ENCODE results near the gene TTC39A.

Gene TTC39A

GRCh38 chr1:51330331-51331201 is at the start of gene TTC39A:
Gene TTC39A, minus strand, starts transcription at chr1:51330562. Its CDS starts 85 bp downstream, at chr1:51330477.
- no peak for DNase-seq

DNA sequence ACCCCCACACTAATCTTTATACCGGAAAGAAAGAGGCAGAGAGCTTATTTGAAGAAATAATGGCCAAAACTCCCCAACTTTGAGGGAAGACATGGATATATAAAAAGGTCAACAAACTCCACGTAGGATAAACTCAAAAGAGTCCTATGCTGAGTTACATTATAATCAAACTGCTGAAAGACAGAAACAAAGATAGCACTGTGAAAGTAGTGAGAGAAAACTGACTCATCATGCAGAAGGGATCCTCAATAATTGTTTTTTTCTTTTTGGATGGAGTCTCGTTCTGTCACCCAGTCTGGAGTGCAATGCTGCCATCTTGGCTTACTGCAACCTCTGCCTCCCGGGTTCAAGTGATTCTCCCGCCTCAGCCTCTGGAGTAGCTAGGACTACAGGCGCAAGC is 48.5 kb upstream of the TTC39A start:
- DNase-seq, result no peak

DNA sequence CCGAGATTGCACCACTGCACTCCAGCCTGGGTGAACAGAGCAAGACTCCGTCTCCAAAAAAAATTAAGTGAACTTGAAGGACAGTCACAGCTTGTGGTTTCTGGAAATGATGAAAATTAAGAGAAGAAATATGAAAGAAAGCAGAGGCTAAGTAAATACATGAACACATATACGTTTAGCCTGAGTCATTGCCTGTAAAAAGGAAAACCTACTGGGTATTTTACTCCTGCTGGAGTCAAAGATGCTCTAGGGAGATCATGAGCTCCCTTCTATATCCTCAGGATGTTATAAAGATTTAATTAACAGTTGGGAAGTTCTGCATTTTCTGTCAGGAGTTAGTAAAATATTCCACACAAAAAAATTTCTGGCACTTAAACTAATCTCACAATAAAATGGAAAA is 43.5 kb upstream of the TTC39A start:
- DNase-seq, result no peak

GRCh38 chr1:51372561-51372960 is 42.2 kb upstream of the TTC39A start:
- no peak for DNase-seq

DNA sequence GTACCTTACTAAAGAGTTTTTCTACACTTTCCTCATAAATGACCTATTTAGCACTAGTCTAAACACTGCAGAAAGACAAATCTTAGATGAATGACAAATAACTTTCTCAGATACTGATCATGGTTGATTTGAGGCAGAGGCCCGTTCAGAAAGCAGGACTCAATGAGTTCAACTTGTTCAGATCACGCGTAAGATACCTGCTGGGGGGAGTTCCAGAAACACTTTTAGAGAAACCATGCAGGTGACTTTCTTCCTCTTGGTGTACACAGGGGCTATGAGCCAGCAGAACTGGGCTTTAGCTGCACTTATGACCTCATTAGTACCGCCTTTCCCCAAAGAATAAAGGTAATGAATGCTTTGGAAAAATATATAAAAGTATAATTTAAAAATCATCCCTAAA is 38.8 kb upstream of the TTC39A start:
- no peak for DNase-seq

- DNase-seq, result no peak
These were observed 35.4 kb upstream of the TTC39A start for GRCh38 chr1:51365774-51366173.

GRCh38 chr1:51359879-51360278 is 29.5 kb upstream of the TTC39A start:
- no peak for DNase-seq

DNA sequence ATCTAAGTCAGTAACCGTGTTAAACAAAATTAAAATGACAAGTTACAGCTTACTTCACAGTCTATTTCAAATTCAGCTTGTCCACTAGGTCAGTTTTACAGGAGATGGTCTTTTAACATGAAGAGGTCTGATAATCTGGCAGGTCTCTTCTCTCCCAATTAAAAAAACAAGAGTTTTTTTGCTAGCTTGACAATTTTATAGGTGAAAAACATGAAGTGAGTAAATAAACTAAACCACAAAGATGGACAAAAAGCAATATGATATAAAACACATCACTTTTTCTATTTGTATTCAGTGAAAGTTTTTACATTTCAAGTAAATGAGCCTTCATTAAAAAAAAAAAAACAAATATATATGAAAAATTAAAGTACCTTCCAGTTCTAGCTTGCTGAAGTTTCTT is 25.0 kb upstream of the TTC39A start:
- DNase-seq, result no peak

DNA sequence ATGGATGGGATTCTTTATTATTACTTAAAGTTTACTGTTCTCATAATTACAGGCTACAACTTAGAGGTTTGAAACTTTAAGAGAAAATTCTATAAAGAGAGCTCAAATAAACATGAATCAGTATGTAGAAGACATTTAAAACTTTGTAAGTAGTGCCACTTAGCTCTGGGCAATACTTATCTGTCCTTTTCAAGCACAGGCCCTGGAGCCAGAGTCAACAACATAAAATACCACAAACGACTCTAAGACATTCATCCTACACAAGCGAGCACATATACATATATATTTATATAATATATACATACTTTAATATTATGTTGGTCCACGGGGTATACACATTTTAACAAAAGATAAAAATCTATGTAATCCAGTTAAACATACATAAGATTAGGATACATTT is 24.1 kb upstream of the TTC39A start:
- DNase-seq, result no peak

GRCh38 chr1:51351907-51352306 is 21.5 kb upstream of the TTC39A start:
- no peak for DNase-seq

DNA sequence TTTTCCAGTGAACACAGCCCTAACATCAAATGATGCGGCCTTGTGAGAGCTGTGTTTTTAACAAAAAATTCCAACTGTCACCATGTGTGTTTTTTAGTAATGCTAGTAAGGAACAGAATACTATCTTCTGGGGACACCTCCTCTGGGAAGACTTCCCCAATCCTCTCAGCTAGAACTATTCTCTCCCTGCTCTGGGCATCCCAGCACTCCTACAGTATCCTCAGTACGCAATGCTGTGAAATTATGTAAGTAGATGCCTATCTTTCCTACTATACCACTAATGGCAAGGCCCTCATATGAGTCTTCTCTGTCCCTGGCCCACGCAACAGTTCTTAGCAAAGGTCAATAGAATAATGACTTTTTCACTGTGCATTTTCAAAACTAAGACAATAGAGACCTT is 19.5 kb upstream of the TTC39A start:
- DNase-seq, result no peak

GRCh38 chr1:51348147-51348527 is 17.8 kb upstream of the TTC39A start:
- no peak for DNase-seq

GRCh38 chr1:51347398-51348146 is 17.2 kb upstream of the TTC39A start:
- DNase-seq, result no peak

DNA sequence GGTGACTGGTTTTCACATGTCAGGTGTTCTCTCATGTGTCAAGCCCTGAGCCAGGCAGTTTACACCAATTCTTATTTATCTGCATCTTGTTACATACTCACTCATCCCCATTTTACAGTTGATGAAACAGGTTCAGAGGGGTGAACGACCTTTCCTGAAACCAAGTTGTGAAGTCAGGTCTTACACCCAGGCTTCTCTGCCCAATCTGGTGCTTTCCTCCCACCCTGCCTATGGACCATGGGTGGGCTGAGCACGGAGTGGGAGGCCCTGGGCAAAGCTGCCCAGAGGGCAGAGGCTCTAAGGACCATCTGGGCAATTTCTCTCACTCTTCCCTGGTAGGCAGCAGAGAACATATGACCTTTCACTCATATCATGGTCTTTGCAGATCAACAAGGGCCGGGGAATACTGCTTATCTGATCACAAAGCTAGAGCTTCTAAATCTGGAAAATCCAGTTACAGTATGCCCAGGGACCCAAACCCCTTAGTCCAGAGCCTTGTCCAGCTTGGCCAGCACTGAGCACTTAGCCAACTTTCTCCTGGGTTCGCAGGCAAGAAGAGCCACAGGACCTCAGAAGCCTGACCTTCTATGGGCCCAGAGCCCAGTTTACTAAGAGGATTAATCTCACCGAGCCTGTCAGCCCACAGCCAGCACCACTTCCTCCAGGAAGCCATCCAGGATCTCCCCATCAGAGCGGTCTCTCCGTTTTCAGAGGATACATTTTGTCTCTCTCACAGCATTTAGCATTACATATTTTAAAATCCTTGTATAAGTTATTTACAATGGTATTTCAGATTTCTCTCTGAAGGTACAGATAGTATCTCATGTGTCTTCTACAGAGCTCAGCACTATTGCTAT is 16.0 kb upstream of the TTC39A start:
- DNase-seq, result no peak

DNA sequence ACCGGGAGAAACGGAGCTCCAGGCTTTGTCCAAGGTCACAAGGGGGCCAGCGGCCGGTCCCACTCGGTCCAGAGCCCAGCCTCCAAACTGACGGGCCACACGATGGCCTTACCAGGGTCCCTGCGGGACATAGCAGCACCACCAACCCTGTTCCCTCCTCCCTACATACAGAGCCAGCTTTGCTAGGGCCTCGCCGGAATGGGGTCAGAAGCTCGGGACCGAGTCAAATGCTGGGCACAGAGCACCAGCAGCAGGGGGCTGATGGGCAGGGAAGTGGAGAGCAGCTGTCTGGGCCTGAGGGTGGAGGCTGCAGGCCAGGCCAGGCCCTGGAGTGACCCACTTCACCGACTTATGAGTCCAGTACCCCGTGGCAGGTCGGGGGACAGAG is 14.9 kb upstream of the TTC39A start:
- DNase-seq, result no peak

DNA sequence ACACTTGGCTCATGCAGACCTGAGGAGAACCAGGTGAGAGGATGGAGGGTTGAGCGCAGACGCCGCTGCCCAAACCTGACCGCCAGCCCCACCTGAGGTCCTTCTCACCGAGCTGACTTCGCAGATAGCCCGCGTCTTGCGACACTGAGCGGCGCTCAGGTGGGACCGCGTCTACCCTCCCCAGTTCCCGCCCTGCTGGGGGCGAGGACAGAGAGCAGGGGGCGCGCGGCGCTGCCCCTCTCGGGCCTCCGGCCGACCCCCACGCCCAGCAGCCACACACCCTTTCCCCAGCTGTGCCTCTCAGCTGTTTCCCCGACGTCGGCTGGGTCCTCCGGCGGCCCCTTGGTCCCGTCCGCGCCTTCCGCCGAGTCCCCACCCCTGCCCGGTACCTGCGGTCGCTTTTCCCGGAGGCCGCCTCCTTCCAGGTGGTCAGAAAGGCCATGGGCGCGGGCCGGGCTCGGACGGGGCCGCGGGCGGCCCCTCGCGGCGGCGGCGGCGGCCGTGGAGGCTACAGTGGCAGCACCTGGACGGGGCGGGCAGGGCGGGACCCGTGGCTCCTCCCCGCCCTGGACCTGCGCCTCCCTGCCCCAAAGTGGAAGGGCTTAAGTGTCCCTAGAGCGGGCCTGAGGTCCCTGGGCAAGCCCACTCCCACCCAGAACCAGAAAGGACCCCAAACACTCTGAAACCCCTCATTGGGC is 14.4 kb upstream of the TTC39A start:
- DNase-seq, result no peak

DNA sequence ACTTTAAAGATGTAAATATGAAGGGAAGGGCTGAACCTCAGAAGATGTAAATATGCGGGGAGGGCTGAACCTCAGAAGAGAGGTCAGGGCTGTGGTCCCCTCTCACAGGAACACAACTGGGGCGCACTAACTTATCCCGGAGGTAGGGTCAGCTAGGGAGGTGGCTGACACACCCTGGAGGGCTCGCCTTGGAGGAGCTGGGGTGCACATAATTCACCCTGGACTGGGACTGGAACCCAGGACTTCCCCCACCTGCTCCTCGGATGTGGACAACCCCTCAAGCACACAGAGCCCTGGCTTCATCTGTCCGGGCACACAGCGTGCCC is 13.9 kb upstream of the TTC39A start:
- DNase-seq, result no peak

GRCh38 chr1:51343624-51344023 is 13.3 kb upstream of the TTC39A start:
- no peak for DNase-seq

- no peak for DNase-seq
These were observed 12.3 kb upstream of the TTC39A start for GRCh38 chr1:51342591-51343206.

DNA sequence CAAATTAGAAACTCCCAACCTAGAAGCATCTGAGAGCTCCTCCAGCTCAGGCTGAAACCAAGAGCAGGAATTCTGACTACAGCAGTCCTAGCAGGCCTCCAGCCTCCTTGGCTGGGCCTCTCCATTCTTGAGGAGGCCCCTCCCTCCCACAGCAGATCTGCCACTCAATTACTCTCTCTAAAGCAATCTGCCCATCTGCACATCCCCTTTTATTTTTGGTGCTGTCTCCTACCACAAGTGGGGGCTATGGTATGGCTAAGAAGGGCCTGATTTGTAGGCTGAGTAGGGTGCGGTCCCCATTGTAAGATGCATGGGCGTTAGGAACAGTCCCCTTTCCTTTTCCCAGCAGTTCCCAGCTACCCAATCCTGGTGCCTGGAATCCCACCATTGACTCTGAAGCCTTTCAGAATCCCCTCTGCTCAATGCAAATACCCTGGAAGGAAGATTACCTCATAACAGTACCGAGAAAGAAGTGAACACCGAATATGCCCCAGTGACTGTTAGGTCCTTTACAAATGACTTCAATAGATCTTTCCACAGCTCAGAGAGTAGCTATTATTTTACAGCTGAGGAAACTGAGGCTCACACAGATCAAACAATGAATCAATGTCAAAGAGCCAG is 11.6 kb upstream of the TTC39A start:
- DNase-seq, result no peak

DNA sequence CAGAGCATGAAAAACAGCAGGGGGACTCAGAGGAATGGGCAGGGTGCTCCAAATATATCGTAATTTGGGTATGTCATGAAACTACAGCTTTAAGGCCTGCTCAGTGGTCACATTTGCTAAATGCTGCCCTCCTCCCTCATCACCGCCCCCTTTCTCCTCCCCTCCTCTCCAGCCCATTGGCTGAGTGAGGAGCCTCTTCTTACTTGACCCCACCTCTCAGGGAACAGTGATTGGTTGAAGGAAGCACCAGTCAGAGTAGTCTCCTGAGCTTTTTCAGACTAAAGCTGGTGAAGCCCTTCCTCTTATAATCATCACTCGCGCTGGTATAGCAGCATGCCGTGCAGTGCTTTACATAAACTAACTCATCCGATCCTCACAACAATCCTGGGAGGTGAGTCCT is 10.0 kb upstream of the TTC39A start:
- no peak for DNase-seq

- DNase-seq, result no peak
These were observed 6.3 kb upstream of the TTC39A start for GRCh38 chr1:51336711-51337110.

All from activated CD4-positive, alpha-beta T cell treated with anti-CD3 and anti-CD28 coated beads for 4 hours (primary cell).